Measurements from ENCODE around the gene MDM2.

The MDM2 gene

GRCh38 chr12:68877583-68877982 is 69.6 kb downstream of the MDM2 start:
- no peak for DNase-seq (ENCODE audit: low spot score)

GRCh38 chr12:68878283-68878682 is 70.3 kb downstream of the MDM2 start:
- DNase-seq (ENCODE audit: low spot score), result no peak

DNA sequence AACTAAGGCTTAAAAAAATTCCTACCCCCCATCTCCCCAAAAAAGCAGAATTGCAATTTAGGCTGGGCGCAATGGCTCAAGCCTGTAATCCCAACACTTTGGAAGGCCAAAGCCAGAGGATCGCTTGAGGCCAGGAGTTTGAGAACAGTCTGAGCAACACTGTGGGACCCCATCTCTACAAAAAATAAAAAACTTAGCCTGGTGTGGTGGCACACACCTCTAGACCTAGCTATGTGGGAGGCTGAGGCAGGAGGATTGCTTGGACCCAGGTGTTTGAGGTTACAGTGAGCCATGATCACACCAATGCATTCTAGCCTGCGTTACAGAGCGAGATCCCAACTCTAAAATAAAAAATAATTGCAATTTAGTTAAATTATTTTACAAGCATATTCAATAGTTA is 70.9 kb downstream of the MDM2 start:
- DNase-seq (ENCODE audit: low spot score), result no peak

DNA sequence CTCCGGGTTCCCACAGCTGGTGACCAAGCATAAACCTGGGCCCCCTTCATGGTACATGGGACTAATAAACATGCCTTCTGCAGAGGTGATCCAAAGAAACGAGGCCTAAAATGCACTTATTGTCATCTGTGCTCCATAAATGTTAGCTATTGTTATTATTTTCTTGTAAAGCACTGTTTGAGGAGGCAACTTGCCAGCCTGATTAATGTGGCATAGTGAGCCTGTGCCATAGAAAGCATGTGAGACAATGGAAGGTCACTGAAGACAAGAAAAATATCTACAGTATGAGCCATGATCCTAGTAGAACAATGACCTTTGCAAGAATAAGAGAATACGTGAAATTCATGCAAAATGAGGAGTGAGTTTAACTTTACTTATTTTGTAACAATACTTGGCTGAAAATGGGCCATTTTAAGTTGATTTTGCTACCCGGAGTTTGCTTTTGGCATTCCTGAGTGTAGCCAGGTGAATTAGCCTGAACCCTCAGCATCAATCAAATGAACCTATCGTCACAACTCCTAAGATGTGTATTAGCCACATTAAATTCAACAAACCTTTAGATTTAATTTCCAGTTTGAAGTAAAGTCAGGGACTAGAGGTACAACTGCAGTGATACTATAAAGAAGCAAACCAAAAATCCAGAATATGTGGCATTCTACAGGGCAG is 72.8 kb downstream of the MDM2 start:
- no peak for DNase-seq (ENCODE audit: low spot score)

GRCh38 chr12:68882251-68882964 is 74.4 kb downstream of the MDM2 start:
- DNase-seq (ENCODE audit: low spot score), result no peak

DNA sequence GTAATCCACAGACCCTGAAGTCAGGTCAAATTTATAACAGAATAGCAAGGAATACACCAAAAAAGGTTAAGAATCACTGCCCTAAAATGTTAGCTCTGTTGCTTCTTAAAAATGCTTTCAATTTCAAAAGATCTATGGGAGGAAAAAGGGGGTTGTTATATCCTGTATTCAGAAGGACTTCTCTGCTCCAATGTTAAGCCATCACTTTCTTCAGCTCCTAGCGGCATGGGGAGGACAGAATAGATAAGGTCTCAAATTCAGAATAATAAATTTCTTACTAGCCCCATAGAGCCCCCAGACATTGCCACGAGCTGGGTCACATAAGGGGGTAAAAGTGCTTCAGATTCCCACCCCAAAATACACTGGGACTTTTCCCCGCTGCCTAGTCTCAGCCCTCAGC is 75.2 kb downstream of the MDM2 start:
- DNase-seq (ENCODE audit: low spot score), result no peak

GRCh38 chr12:68884251-68884650 is 76.3 kb downstream of the MDM2 start:
- no peak for DNase-seq (ENCODE audit: low spot score)

DNA sequence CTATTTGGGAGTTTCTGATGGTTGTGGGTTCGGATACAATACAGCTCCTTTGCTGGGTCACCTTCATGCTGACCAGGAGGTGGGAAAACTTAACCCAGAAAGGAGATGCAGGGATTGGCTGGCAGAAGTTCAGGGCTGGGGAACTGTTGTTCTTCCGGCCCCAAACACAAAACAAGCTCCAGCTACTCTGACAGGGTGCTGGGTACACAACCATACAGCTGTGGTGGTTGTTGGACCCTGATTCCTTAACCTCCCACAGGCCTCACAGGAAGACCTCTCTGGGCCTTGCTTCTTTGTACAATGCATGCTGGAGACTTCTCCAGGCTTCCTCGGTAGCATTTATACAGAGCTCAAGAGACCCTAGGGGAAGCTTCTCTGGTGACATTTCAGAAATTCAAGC is 77.4 kb downstream of the MDM2 start:
- no peak for DNase-seq (ENCODE audit: low spot score)

DNA sequence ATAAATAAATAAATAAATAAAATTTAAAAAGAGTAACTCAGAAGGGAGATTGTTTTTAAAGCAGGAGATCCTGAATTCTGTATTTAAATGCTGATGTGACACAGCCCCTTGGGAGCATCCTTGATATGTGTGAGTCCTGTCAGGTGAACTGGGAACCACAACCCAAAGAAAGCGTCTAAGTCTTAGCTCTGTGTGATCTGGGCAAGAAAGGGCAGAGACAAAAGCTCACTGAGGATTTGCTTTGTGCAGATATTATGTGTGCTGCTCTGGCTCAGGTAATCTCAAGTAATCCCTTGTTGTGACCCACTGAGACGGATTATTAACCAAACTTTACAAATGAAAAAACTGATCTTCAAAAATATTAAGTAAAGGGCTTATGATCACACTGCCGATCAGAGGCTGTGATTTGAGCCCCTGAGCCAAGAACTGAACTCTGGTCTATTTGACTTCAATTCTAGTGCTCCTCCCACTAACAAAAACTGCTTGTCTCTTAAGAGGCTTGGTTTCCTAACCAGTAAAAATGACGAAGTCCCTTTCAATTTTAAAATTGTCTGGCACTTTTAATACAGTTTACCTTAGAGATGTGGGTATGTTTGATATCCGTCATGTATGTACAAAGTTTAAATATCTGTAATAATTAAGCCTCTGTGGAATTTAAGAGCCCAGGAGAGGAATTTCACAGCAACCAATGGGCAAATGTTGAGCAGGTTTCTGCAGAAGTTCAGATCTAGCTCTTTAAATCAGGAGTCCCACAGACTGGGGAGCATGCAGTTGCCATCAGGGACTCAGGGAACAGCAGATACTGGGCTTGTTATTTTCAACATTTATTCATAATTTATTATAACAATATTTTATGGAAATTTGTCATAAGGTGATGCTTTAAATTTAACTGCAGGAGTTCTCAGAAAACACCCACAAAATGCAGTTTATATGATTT is 78.9 kb downstream of the MDM2 start:
- DNase-seq (ENCODE audit: low spot score), result no peak

GRCh38 chr12:68887641-68888040 is 79.7 kb downstream of the MDM2 start:
- DNase-seq (ENCODE audit: low spot score), result no peak

GRCh38 chr12:68888243-68888642 is 80.3 kb downstream of the MDM2 start:
- DNase-seq (ENCODE audit: low spot score), result no peak

- DNase-seq (ENCODE audit: low spot score), result no peak
Observed at GRCh38 chr12:68890701-68891113, 82.7 kb downstream of the MDM2 start.

- DNase-seq (ENCODE audit: low spot score), result no peak
Observed at GRCh38 chr12:68891141-68891540, 83.2 kb downstream of the MDM2 start.

GRCh38 chr12:68893201-68893600 is 85.2 kb downstream of the MDM2 start:
- DNase-seq (ENCODE audit: low spot score), result no peak

GRCh38 chr12:68893741-68894140 is 85.8 kb downstream of the MDM2 start:
- DNase-seq (ENCODE audit: low spot score), result no peak

DNA sequence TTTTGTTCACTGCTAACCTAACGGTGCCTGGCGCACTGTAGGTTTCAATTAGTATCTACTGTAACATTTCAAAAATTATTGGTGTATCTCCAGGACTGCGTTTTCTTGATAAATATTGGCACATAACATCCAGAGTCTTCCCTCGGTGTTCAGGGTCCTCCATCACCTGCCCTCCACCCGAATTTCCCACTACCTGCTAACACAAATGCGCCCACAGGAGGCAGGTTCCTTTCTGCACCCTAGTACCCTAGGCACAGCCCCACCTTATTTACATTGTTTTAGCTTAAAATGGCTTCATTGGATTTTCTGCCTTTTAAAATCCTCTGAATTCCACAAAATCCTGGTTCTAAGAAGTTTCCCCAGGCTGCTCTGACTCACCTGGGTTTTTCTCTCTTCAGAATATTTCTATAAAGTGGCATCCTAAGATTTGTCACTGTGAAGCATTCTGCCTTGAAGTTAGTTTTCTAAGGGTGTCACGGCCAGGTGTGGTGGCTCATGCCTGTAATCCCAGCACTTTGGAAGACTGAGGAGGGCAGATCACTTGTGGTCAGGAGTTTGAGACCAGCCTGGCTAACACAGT is 86.4 kb downstream of the MDM2 start:
- no peak for DNase-seq (ENCODE audit: low spot score)

- no peak for DNase-seq (ENCODE audit: low spot score)
Observed at GRCh38 chr12:68896881-68897540, 89.0 kb downstream of the MDM2 start.

GRCh38 chr12:68899251-68899771 is 91.3 kb downstream of the MDM2 start:
- DNase-seq (ENCODE audit: low spot score), result no peak

- no peak for DNase-seq (ENCODE audit: low spot score)
Observed at GRCh38 chr12:68900241-68900640, 92.3 kb downstream of the MDM2 start.
